HepG2 (cell line): ENCODE results near the gene ORM1. TPM values are rescaled to one million over a fixed set of nuclear protein-coding genes. Genes with fewer than 3 reads are reported as not detected.
A peak's percentile ranks its signal among the peaks of the same experiment; 100 is the strongest.

Source experiments
- CEBPG ChIP-seq: IDR thresholded peaks from 2 replicates; pipeline ENCODE4 v1.6.1; 2016
- CREB1 ChIP-seq, 2 experiments: fragments of 450-650 bp in 1 of 2; IDR thresholded peaks; 2 replicates each; pipeline ENCODE4 v1.6.1; 2016 to 2017; ENCODE audit warnings: control low read depth in 1 of 2, mild to moderate bottlenecking in 1 of 2, missing compliant biosample characterization in 1 of 2, missing genetic modification characterization in 1 of 2
- DNMT1 ChIP-seq: sonication (generic); formaldehyde crosslinking; IDR thresholded peaks from 2 replicates; pipeline ENCODE4 v1.5.1; 2020; ENCODE audit warnings: mild to moderate bottlenecking, missing genetic modification reagents
- FOXP1 ChIP-seq, 2 experiments: fragments of 450-650 bp in 1 of 2; IDR thresholded peaks; 2 replicates each; pipeline ENCODE4 v1.6.1; 2017 to 2018; ENCODE audit warnings: antibody characterized with exemption in 1 of 2
- KLF6 ChIP-seq: IDR thresholded peaks from 2 replicates; pipeline ENCODE4 v1.8.0; 2016; ENCODE audit warnings: missing biosample characterization, missing genetic modification reagents
- RAD21 ChIP-seq: fragments of 450-650 bp; formaldehyde crosslinking; IDR thresholded peaks from 2 replicates; pipeline ENCODE4 v1.5.0; 2020; ENCODE audit warnings: mild to moderate bottlenecking
- REPIN1 ChIP-seq: sonication (generic); formaldehyde crosslinking; IDR thresholded peaks from 2 replicates; pipeline ENCODE4 v1.8.0; 2022; ENCODE audit warnings: missing genetic modification reagents, low read depth, mild to moderate bottlenecking, borderline replicate concordance
- TCF7L2 ChIP-seq: IDR thresholded peaks from 2 replicates; pipeline ENCODE4 v1.6.1; 2011; ENCODE audit warnings: mild to moderate bottlenecking, low read depth, low read length, moderate library complexity
- THAP11 ChIP-seq: IDR thresholded peaks from 2 replicates; pipeline ENCODE4 v1.6.1; 2016; ENCODE audit warnings: missing biosample characterization, missing genetic modification reagents
- XBP1 ChIP-seq: sonication (generic); formaldehyde crosslinking; IDR thresholded peaks from 2 replicates; pipeline ENCODE4 v1.5.0; 2020; ENCODE audit warnings: missing genetic modification reagents
- XRCC5 ChIP-seq: fragments of 200-400 bp; formaldehyde crosslinking; optimal IDR thresholded peaks from 2 replicates; pipeline ENCODE3; 2017; ENCODE audit warnings: mild to moderate bottlenecking, low read length
- ZFP1 ChIP-seq: IDR thresholded peaks from 2 replicates; pipeline ENCODE4 v1.6.1; 2016
- ZNF121 ChIP-seq: sonication (generic); formaldehyde crosslinking; IDR thresholded peaks from 2 replicates; pipeline ENCODE4 v1.5.0; 2020; ENCODE audit warnings: mild to moderate bottlenecking, missing genetic modification reagents
- ZNF230 ChIP-seq: sonication (generic); formaldehyde crosslinking; IDR thresholded peaks from 2 replicates; pipeline ENCODE4 v1.4.0; 2020; ENCODE audit warnings: mild to moderate bottlenecking, missing genetic modification reagents
- ZSCAN30 ChIP-seq: sonication (generic); formaldehyde crosslinking; IDR thresholded peaks from 2 replicates; pipeline ENCODE4 v1.5.0; 2020; ENCODE audit warnings: mild to moderate bottlenecking, missing genetic modification reagents
- polyA plus RNA-seq, 8 experiments: library from polyadenylated mRNA; depleted of rRNA in 3 of 8; stranded (reverse) in 7 of 8; unstranded in 1 of 8; fragments of >200 nt; fragmentation: Illumina TruSeq in 4 of 8; extraction: Trizol in 4 of 8; gene quantifications; 2 replicates each; pipeline versions ENCODE4 v1.2.1 to v1.2.3, GENCODE V29; 2011 to 2016; ENCODE audit warnings: low read depth in 4 of 8, missing spikeins in 1 of 8, mixed read lengths in 1 of 8; ENCODE audit not compliant: insufficient read depth in 1 of 8
- total RNA-seq, 5 experiments: library from RNA; depleted of rRNA; stranded (reverse); fragments of >200 nt; fragmentation: Illumina TruSeq; extraction: Trizol; gene quantifications; 2 replicates each; pipeline ENCODE4 v1.2.3, GENCODE V29; 2016; ENCODE audit warnings: low read depth in 1 of 5
- TF ChIP-seq, protein P1 (sequence below): sonication (generic); formaldehyde crosslinking; IDR thresholded peaks from 2 replicates; pipeline ENCODE4 v1.5.0; 2020; ENCODE audit warnings: missing genetic modification reagents
- TF ChIP-seq, protein P2 (sequence below): IDR thresholded peaks from 2 replicates; pipeline ENCODE4 v1.6.1; 2012; ENCODE audit warnings: low read length, improper control_type of control experiment
- TF ChIP-seq, protein P3 (sequence below): sonication (generic); formaldehyde crosslinking; IDR thresholded peaks from 2 replicates; pipeline ENCODE4 v1.4.0; 2020; ENCODE audit warnings: mild to moderate bottlenecking, missing genetic modification reagents
- TF ChIP-seq, protein P4 (sequence below), 2 experiments: fragments of 450-650 bp in 1 of 2; sonication (generic) in 1 of 2; formaldehyde crosslinking; IDR thresholded peaks; 2 replicates each; pipeline versions ENCODE4 v1.5.0 to v1.8.0; 2020 to 2022; ENCODE audit warnings: mild to moderate bottlenecking in 1 of 2, missing genetic modification reagents in 1 of 2
- TF ChIP-seq, protein P5 (sequence below): sonication (generic); formaldehyde crosslinking; conservative IDR thresholded peaks from 2 replicates; pipeline ENCODE4 v1.4.0; 2020; ENCODE audit warnings: missing genetic modification reagents
- TF ChIP-seq, protein P6 (sequence below), 2 experiments: sonication (generic) in 1 of 2; formaldehyde crosslinking in 1 of 2; IDR thresholded peaks; 2 replicates each; pipeline versions ENCODE4 v1.5.1 to v1.6.1; 2011 to 2020; ENCODE audit warnings: borderline replicate concordance in 1 of 2, low read depth in 1 of 2, low read length in 1 of 2, mild to moderate bottlenecking in 1 of 2, missing genetic modification reagents in 1 of 2, moderate library complexity in 1 of 2

ORM1 gene
- total and polyA plus RNA-seq, 2 of the 13 experiments (the other 11 are each of a cell fraction or from before 2014, with no cell fraction given), result 699 to 1,180 TPM

DNA sequence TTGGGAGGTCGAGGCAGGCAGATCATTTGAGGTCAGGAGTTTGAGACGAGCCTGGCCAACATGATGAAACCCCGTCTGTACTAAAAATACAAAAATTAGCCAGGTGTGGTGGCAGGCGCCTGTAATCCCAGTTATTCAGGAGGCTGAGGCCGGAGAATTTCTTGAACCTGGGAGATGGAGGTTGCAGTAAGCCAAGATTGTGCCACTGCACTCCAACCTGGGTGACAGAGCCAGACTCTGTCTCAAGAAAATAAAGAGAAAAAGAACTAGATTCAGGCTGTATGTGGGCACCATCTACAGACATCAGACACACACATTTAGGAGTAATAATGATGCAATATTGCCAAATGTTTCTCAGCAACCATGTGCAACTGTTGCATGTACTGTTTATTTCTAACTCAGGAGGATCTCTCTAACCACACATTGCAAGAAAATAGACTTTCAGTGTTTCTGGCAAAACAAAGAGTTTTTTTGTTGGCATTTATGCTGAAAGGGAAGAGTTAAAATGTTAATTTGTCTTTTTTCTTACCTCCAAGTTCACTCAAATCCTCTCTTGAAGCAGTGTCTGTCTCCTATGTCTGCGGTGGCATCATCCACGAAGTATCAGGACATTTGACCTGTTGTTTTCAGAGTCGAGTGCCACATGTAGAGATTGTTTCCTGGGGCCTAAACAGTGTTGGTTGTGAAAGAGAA, 5.1 kb upstream of the ORM1 start (continued):
- TF ChIP-seq XRCC5 (no peak), ZSCAN30 (no peak), DNMT1 (no peak), CREB1 (IDR thresholded peaks at IDR 0.05) (no peak), CREB1 (CRISPR knock-in tag; IDR thresholded peaks at IDR 0.05) (no peak), REPIN1 (no peak), FOXP1 (IDR thresholded peaks at IDR 0.05) (no peak), FOXP1 (CRISPR knock-in tag; IDR thresholded peaks at IDR 0.05) (no peak), KLF6 (CRISPR knock-in tag) (0 out of 2 replicates have a peak, but pooled peaks have one; percentile 44), ZNF230 (CRISPR knock-in tag) (no peak), TCF7L2 (no peak), CEBPG (CRISPR knock-in tag) (peak; percentile 89), THAP11 (CRISPR knock-in tag) (peak; percentile 48; the same call in 1 of the 2 replicates), XBP1 (CRISPR knock-in tag) (no peak), ZFP1 (no peak), RAD21 (no peak), ZNF121 (CRISPR knock-in tag) (no peak)
- TF ChIP-seq, protein P1, sequence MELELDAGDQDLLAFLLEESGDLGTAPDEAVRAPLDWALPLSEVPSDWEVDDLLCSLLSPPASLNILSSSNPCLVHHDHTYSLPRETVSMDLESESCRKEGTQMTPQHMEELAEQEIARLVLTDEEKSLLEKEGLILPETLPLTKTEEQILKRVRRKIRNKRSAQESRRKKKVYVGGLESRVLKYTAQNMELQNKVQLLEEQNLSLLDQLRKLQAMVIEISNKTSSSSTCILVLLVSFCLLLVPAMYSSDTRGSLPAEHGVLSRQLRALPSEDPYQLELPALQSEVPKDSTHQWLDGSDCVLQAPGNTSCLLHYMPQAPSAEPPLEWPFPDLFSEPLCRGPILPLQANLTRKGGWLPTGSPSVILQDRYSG, result no peak
- TF ChIP-seq, protein P2, sequence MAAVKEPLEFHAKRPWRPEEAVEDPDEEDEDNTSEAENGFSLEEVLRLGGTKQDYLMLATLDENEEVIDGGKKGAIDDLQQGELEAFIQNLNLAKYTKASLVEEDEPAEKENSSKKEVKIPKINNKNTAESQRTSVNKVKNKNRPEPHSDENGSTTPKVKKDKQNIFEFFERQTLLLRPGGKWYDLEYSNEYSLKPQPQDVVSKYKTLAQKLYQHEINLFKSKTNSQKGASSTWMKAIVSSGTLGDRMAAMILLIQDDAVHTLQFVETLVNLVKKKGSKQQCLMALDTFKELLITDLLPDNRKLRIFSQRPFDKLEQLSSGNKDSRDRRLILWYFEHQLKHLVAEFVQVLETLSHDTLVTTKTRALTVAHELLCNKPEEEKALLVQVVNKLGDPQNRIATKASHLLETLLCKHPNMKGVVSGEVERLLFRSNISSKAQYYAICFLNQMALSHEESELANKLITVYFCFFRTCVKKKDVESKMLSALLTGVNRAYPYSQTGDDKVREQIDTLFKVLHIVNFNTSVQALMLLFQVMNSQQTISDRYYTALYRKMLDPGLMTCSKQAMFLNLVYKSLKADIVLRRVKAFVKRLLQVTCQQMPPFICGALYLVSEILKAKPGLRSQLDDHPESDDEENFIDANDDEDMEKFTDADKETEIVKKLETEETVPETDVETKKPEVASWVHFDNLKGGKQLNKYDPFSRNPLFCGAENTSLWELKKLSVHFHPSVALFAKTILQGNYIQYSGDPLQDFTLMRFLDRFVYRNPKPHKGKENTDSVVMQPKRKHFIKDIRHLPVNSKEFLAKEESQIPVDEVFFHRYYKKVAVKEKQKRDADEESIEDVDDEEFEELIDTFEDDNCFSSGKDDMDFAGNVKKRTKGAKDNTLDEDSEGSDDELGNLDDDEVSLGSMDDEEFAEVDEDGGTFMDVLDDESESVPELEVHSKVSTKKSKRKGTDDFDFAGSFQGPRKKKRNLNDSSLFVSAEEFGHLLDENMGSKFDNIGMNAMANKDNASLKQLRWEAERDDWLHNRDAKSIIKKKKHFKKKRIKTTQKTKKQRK, result no peak
- TF ChIP-seq, protein P3, sequence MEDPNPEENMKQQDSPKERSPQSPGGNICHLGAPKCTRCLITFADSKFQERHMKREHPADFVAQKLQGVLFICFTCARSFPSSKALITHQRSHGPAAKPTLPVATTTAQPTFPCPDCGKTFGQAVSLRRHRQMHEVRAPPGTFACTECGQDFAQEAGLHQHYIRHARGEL, result no peak
- TF ChIP-seq, protein P4, sequence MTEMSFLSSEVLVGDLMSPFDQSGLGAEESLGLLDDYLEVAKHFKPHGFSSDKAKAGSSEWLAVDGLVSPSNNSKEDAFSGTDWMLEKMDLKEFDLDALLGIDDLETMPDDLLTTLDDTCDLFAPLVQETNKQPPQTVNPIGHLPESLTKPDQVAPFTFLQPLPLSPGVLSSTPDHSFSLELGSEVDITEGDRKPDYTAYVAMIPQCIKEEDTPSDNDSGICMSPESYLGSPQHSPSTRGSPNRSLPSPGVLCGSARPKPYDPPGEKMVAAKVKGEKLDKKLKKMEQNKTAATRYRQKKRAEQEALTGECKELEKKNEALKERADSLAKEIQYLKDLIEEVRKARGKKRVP (CRISPR knock-in tag; IDR thresholded peaks at IDR 0.05), result peak; percentile 85 to 99
- TF ChIP-seq, protein P5, sequence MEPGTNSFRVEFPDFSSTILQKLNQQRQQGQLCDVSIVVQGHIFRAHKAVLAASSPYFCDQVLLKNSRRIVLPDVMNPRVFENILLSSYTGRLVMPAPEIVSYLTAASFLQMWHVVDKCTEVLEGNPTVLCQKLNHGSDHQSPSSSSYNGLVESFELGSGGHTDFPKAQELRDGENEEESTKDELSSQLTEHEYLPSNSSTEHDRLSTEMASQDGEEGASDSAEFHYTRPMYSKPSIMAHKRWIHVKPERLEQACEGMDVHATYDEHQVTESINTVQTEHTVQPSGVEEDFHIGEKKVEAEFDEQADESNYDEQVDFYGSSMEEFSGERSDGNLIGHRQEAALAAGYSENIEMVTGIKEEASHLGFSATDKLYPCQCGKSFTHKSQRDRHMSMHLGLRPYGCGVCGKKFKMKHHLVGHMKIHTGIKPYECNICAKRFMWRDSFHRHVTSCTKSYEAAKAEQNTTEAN, result no peak
- TF ChIP-seq, protein P6, sequence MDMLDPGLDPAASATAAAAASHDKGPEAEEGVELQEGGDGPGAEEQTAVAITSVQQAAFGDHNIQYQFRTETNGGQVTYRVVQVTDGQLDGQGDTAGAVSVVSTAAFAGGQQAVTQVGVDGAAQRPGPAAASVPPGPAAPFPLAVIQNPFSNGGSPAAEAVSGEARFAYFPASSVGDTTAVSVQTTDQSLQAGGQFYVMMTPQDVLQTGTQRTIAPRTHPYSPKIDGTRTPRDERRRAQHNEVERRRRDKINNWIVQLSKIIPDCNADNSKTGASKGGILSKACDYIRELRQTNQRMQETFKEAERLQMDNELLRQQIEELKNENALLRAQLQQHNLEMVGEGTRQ (IDR thresholded peaks at IDR 0.05; ENCODE audit: low read depth, low read length), result no peak
- TF ChIP-seq, protein P6 (CRISPR knock-in tag; IDR thresholded peaks at IDR 0.05; ENCODE audit: borderline replicate concordance), result no peak
- TF ChIP-seq, all 625 proteins: peak for 8
